ENCODE measurements around the gene SLC6A1.
"Not testable (repeated sequence)": the region's sequence is repeated elsewhere in the genome, so short reads cannot be mapped to it uniquely, and the experiment has no call there.

Gene SLC6A1

DNA sequence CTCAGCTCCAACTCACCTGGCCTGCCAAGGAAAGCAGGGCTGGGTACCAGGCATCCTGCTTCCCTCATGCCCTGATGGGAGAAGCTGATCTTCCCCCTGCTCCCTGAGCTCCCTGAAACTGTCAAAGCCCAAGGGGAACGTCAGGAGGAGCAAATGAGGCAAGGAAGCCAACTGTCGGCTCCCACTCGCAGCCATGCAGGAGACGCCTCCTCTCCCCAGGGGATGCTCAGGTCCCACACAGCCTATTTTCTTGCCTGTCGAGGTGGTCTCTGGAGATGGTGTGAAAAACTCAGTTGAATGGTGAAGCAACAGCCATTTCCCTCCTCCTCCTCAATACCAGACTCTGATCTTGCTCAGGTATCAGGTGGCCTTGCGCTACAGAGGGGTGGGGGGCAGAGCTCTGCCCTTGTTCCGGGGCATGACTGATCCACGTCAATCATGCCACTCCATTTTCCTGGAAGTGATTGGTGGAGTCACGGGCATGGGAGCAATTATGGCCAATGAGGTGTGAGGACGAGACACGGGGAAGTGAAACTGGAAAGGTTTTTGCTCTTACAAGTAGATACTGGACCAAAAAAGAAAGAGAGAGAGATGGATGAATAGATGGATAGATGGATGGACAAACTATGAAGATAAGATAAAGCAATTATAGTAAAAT, 58.2 kb downstream of the SLC6A1 start:
- FAIRE-seq (no peak), DNase-seq (ENCODE audit: insufficient read length, low spot score) (no peak)
- no peak for TF ChIP-seq POLR2A (IDR thresholded peaks at IDR 0.05; ENCODE audit: low read depth, low read length)
- peak; percentile 59 for TF ChIP-seq SPI1 (IDR thresholded peaks at IDR 0.05; ENCODE audit: low read depth, low read length)
- no peak for TF ChIP-seq POLR2AphosphoS5 (IDR thresholded peaks at IDR 0.05; ENCODE audit: low read depth, low read length)
- TF ChIP-seq POU2F2 (IDR thresholded peaks at IDR 0.05; ENCODE audit: low read depth, low read length): no peak
- TF ChIP-seq TAF1 (IDR thresholded peaks at IDR 0.05; ENCODE audit: low read depth, low read length): no peak
- TF ChIP-seq PAX5 (IDR thresholded peaks at IDR 0.05; ENCODE audit: insufficient read depth, low read length, severe bottlenecking): no peak

DNA sequence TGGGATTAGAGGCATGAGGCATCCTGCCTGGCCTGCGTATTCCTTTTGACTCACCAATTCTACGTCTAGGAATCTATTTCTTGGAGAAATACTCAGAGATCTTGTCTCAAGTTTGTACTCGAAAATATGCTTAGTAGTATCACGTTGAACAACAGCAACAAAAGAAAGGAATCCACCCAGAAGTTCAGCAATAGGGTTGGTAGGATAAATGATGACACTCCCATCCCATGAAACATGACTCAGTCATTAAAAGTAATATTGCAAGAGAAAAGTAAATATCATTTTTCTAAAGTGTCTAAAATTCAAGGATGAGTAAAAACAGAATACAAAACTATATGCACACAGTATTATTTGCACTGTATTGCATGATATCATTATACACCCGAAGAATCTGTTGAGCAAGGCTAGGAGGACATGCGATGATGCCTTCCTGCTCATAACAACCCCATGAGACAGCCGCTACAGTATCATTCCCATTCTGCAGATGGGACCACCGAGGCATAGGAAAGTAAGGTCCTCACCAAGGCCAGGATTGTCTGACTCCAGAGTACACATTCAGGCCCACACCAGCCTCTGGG, 61.5 kb downstream of the SLC6A1 start:
- no peak for FAIRE-seq
- no peak for DNase-seq (ENCODE audit: insufficient read length, low spot score)
- no peak for TF ChIP-seq TAF1 (IDR thresholded peaks at IDR 0.05; ENCODE audit: low read depth, low read length)
- no peak for TF ChIP-seq PAX5 (IDR thresholded peaks at IDR 0.05; ENCODE audit: insufficient read depth, low read length, severe bottlenecking)
- TF ChIP-seq POU2F2 (IDR thresholded peaks at IDR 0.05; ENCODE audit: low read depth, low read length): no peak
- no peak for TF ChIP-seq SPI1 (IDR thresholded peaks at IDR 0.05; ENCODE audit: low read depth, low read length)
- no peak for TF ChIP-seq POLR2AphosphoS5 (IDR thresholded peaks at IDR 0.05; ENCODE audit: low read depth, low read length)
- TF ChIP-seq POLR2A (IDR thresholded peaks at IDR 0.05; ENCODE audit: low read depth, low read length): no peak

DNA sequence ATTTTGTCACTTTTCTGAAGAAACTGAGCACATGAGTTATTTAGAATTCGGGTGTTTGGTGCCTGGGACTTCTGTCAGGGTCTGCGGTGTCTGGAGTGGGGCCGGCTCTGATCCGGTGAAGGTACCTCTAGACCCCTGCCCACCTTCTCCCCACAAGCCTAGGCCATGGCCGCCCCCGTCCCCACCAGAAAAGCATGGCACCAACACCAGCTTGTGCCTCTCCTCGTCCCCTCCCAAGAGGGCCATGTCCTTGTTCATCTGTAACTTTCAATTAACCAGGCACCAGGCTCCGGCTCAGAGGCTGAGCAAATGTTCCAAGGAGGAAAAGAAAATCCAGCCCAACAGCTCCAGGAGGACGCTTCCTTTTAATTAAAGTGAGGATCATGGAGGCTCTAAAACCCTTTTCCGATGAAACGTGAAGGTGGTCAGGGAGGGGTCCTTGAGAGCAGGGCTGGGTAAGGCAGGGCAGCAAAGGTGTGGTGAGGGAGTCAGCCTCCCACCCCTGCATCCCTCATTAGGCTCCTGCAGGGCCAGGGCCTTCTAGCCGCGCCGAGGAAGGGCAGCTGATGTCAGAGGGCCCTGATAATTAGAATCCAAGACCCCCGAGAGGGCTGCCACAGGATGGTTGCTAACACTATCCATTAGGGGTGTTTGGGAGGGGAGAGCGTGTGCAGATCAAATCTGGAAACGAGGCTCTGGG, 62.3 kb downstream of the SLC6A1 start:
- FAIRE-seq (no peak), DNase-seq (ENCODE audit: insufficient read length, low spot score) (no peak)
- TF ChIP-seq PAX5 (IDR thresholded peaks at IDR 0.05; ENCODE audit: insufficient read depth, low read length, severe bottlenecking) (no peak), POU2F2 (IDR thresholded peaks at IDR 0.05; ENCODE audit: low read depth, low read length) (no peak), POLR2A (IDR thresholded peaks at IDR 0.05; ENCODE audit: low read depth, low read length) (no peak), SPI1 (IDR thresholded peaks at IDR 0.05; ENCODE audit: low read depth, low read length) (no peak), TAF1 (IDR thresholded peaks at IDR 0.05; ENCODE audit: low read depth, low read length) (no peak), POLR2AphosphoS5 (IDR thresholded peaks at IDR 0.05; ENCODE audit: low read depth, low read length) (no peak)

DNA sequence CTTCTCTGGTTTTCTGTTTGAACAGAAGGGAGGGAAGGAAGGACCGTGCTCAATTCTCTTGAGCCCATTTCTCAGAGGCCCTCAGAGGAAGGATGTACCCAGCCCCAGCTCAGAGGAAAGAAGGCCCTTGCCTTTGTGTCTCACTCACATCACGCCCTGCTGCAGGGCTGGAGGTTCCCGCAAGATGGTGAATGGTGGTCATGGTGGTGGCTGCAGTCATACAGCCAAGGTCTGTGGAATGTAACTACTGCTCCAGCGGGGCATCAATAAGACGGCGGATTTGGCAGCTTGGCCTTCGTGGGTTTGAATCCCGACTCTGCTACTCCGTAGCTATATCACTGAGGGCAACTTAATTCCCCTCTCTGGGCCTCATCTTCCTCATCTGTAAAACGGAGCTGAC, 62.9 kb downstream of the SLC6A1 start:
- FAIRE-seq: no peak
- no peak for TF ChIP-seq POU2F2 (IDR thresholded peaks at IDR 0.05; ENCODE audit: low read depth, low read length)
- TF ChIP-seq POLR2A (IDR thresholded peaks at IDR 0.05; ENCODE audit: low read depth, low read length): no peak
- TF ChIP-seq POLR2AphosphoS5 (IDR thresholded peaks at IDR 0.05; ENCODE audit: low read depth, low read length): no peak

DNA sequence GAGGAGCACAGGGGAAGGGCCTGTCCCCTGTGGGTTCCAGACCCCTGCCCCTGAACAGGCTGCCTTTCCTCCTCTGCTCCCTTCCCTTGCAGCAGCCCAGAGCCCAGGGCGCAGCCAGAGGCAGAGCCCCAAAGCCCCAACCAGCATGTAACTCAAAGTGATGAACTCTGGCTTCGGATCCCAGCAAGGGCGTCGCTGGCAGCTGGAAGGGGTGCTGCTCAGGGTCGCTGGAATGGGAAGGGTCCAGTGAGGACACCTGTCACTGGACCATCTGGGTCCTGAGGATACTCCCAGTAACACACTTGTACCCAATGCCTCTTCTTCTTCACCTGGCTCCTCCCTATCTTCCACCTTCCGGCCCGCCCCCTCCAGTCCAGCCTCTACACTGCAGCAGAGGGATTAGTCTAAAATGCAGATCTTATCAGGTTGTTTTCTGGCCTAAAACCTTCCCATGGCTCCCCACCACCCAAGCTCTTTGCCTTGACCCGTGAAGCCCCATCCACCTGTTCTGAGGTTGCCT, 64.0 kb downstream of the SLC6A1 start:
- DNase-seq (ENCODE audit: insufficient read length, low spot score): no peak
- no peak for FAIRE-seq
- no peak for TF ChIP-seq POLR2AphosphoS5 (IDR thresholded peaks at IDR 0.05; ENCODE audit: low read depth, low read length)
- no peak for TF ChIP-seq POU2F2 (IDR thresholded peaks at IDR 0.05; ENCODE audit: low read depth, low read length)
- no peak for TF ChIP-seq TAF1 (IDR thresholded peaks at IDR 0.05; ENCODE audit: low read depth, low read length)
- TF ChIP-seq PAX5 (IDR thresholded peaks at IDR 0.05; ENCODE audit: insufficient read depth, low read length, severe bottlenecking): no peak
- no peak for TF ChIP-seq SPI1 (IDR thresholded peaks at IDR 0.05; ENCODE audit: low read depth, low read length)

More for the DNA sequence above, 62.9 kb downstream of the SLC6A1 start:
- DNase-seq (ENCODE audit: insufficient read length, low spot score): no peak

DNA sequence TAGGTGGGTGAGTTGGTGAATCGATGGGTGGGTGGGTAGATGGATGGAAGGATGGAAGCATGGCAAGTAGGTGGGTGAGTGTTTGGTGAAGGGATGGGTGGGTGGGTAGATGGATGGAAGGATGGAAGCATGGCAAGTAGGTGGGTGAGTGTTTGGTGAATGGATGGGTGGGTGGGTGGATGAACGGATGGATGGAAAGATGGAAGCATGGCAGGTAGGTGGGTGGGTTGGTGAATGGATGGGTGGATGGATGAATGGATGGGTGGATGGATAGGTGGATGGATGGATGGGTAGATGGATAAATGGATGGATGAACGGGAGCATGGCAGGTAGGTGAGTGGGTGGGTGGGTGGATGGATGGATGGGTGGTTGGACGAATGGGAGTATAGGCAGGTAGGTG, 65.1 kb downstream of the SLC6A1 start:
- TF ChIP-seq SPI1 (IDR thresholded peaks at IDR 0.05; ENCODE audit: low read depth, low read length): no peak
- TF ChIP-seq POLR2A (IDR thresholded peaks at IDR 0.05; ENCODE audit: low read depth, low read length): no peak
- DNase-seq (ENCODE audit: insufficient read length, low spot score): no peak
- no peak for FAIRE-seq

DNA sequence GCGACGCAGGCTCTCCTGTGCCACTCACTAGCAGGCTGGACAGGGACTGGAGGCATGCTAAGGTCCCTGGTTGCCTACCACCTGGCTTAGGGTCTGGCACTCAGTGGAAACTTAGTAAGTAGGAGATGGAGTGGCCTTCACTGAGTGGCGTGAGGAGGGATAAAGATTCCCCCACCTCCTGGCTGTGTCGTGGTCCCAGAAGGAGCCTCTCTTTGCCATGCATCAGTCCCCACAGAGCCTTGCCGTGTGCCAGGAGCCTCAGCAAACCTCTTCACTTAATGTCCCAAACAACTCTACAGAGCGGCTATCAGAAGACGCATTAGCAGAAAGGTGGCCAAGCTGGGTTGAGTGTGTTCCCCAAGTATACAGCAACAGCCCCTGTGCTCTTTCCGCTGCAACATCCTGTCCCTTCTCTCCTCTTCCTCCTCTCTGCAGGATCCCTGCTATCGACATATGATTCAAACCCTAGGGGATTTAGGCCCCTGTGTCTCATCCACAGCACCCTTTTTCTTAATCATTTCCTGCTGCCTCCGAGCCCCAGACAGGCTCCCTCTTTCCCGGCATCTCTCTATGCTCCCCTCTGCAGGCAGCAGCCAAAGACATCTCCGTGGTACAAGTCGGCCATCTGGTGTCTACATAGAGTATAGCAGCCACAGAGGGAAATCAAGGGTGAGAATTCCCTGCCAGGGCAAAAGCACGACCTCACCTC, 66.7 kb downstream of the SLC6A1 start:
- DNase-seq (ENCODE audit: insufficient read length, low spot score): peak; percentile 42
- FAIRE-seq: peak; percentile 67
- TF ChIP-seq PAX5 (IDR thresholded peaks at IDR 0.05; ENCODE audit: insufficient read depth, low read length, severe bottlenecking): no peak
- no peak for TF ChIP-seq POU2F2 (IDR thresholded peaks at IDR 0.05; ENCODE audit: low read depth, low read length)
- no peak for TF ChIP-seq POLR2AphosphoS5 (IDR thresholded peaks at IDR 0.05; ENCODE audit: low read depth, low read length)
- no peak for TF ChIP-seq POLR2A (IDR thresholded peaks at IDR 0.05; ENCODE audit: low read depth, low read length)
- TF ChIP-seq SPI1 (IDR thresholded peaks at IDR 0.05; ENCODE audit: low read depth, low read length): no peak
- TF ChIP-seq TAF1 (IDR thresholded peaks at IDR 0.05; ENCODE audit: low read depth, low read length): no peak

DNA sequence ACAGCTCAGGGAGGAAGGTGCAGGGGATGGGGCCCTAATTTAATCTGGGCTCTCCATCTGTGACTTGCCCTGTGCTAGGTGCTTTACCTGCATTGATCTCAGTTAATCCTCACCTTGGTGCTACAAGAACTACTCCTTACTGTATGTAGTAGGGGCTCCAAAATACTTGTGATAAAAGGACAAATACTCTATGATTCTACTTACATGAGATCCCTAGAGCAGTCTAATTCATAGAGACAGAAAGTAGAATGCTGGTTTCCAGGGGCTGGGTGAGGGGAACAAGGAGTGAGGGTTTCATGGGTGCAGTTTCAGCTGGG, 67.2 kb downstream of the SLC6A1 start:
- DNase-seq (ENCODE audit: insufficient read length, low spot score) (no peak), FAIRE-seq (no peak)
- TF ChIP-seq PAX5 (IDR thresholded peaks at IDR 0.05; ENCODE audit: insufficient read depth, low read length, severe bottlenecking): no peak
- no peak for TF ChIP-seq POLR2A (IDR thresholded peaks at IDR 0.05; ENCODE audit: low read depth, low read length)
- TF ChIP-seq POU2F2 (IDR thresholded peaks at IDR 0.05; ENCODE audit: low read depth, low read length): no peak
- no peak for TF ChIP-seq TAF1 (IDR thresholded peaks at IDR 0.05; ENCODE audit: low read depth, low read length)
- no peak for TF ChIP-seq POLR2AphosphoS5 (IDR thresholded peaks at IDR 0.05; ENCODE audit: low read depth, low read length)
- no peak for TF ChIP-seq SPI1 (IDR thresholded peaks at IDR 0.05; ENCODE audit: low read depth, low read length)

DNA sequence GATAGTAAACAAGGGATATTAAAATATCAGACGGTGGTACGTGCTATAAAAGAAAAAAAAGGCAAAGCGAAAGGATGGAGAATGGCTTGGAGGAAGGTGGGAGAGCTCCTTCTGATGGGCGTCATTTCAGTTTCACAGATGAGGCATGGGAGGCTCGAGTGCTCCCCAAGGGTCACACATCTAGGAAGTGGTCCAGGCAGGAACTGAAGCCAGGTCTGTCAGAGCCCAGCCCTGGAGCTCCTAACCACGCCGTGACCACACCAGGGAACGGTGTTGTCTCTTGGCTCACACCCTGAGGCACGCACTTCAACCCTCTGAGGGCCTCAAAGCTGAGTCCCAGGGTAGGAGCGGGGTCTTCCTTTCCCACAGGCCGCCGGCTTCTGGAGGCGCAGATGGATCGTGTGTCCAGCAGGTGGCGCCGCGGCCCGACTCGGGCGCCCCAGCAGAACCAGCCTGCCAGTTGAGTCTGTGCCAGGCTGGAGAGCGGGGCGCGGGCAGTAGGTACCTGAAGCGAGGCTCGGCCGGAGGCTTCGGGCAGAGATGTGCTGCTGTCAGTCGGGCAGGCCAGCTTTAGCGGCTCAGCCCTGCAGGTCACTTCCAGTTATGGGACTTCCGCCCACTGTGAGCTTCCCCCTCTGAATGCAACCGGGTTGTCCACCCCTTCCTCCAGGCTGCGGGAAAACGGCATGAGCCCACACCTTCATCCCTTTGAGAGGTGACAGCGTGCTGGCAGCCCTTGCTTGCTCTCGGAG, 68.1 kb downstream of the SLC6A1 start:
- TF ChIP-seq SPI1 (IDR thresholded peaks at IDR 0.05; ENCODE audit: low read depth, low read length) (no peak), POLR2AphosphoS5 (IDR thresholded peaks at IDR 0.05; ENCODE audit: low read depth, low read length) (no peak), POLR2A (IDR thresholded peaks at IDR 0.05; ENCODE audit: low read depth, low read length) (no peak), POU2F2 (IDR thresholded peaks at IDR 0.05; ENCODE audit: low read depth, low read length) (no peak), TAF1 (IDR thresholded peaks at IDR 0.05; ENCODE audit: low read depth, low read length) (no peak), PAX5 (IDR thresholded peaks at IDR 0.05; ENCODE audit: insufficient read depth, low read length, severe bottlenecking) (no peak)
- peak; percentile 63 for DNase-seq (ENCODE audit: insufficient read length, low spot score)
- no peak for FAIRE-seq

DNA sequence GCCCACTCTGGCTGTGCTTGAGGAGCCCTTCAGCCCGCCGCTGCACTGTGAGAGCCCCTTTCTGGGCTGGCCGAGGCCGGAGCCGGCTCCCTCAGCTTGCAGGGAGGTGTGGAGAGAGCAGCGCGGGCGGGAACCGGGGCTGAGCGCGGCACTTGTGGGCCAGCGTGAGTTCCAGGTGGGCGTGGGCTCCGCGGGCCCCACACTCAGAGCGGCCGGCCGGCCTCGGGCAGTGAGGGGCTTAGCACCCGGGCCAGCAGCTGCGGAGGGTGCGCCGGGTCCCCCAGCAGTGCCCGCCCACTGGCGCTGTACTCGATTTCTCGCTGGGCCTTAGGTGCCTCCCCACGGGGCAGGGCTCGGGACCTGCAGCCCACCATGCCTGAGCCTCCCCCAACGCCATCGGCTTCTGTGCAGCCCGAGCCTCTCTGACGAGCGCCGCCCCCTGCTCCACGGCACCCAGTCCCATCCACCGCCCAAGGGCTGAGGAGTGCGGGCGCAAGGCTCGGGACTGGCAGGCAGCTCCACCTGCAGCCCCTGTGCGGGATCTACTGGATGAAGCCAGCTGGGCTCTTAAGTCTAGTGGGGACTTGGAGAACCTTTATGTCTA, 68.8 kb downstream of the SLC6A1 start:
- DNase-seq (ENCODE audit: insufficient read length, low spot score); FAIRE-seq: not testable (repeated sequence)
